HCT116 (cell line): ENCODE measurements around the gene CD9. TPM values are rescaled to one million over a fixed set of nuclear protein-coding genes. Genes with fewer than 3 reads are reported as not detected.

ENCODE experiments used
- ATAC-seq: fragments of 200-7000 bp; cut with Tn5 transposase; 2 replicates; pipeline ENCODE4 v1.9.1; 2020; ENCODE audit warnings: mild to moderate bottlenecking, moderate library complexity
- BruUV-seq: library from RNA; stranded (reverse); fragments of 400-500 nt; replicated peaks from 2 replicates; lab custom pipeline; 2021; lab: Mats Ljungman, UMichigan
- CTCF ChIA-PET: fragments of 300-600 bp; sonication (Branson Sonifier 250); formaldehyde crosslinking; loops from one replicate; lab custom pipeline; 2021; ENCODE audit warnings: antibody characterized with exemption; lab: Charles Lee
- POLR2A ChIA-PET: fragments of 300-600, 350-600 bp; sonication (Branson Sonifier 250); formaldehyde crosslinking; loops from one replicate; lab custom pipeline; 2021; ENCODE audit warnings: antibody characterized with exemption; lab: Charles Lee
- RAD21 ChIA-PET, 2 experiments: fragments of 300-600 bp; sonication (Branson Sonifier 250); formaldehyde crosslinking; loops; one replicate each; lab custom pipeline; 2023; ENCODE audit warnings: low total read pairs in 2 of 2; ENCODE audit not compliant: uncharacterized antibody in 2 of 2, unreplicated experiment in 2 of 2, low non-redundant PET in 1 of 2; lab: Charles Lee
- DNase-seq: peaks from one replicate; pipeline ENCODE4 v3.0.0-alpha.2; 2010; ENCODE audit warnings: low read depth, low spot score
- H2AFZ ChIP-seq: fragments of 200-600 bp; shearing (Covaris generic), sonication (generic); 2 replicates; pipeline ENCODE4 v1.6.1; 2017; ENCODE audit warnings: low read depth, mixed run types, mixed read lengths, antibody characterized with exemption, low read length; ENCODE audit not compliant: poor library complexity, severe bottlenecking
- H3K27ac ChIP-seq: 2 replicates; pipeline ENCODE4 v1.5.1; 2012; ENCODE audit warnings: low read depth, low read length
- H3K27me3 ChIP-seq: fragments of 200-600 bp; sonication (generic); 2 replicates; pipeline ENCODE4 v1.6.1; 2016; ENCODE audit warnings: mixed run types, low read length, mixed read lengths; ENCODE audit not compliant: insufficient read depth
- H3K36me3 ChIP-seq, 2 experiments: fragments of 200-500 bp in 1 of 2; fragments of 200-600 bp in 1 of 2; sonication (Bioruptor generic) in 1 of 2; sonication (generic) in 1 of 2; 2 replicates each; pipeline versions ENCODE4 v1.5.1 to v1.6.1; 2014 to 2016; ENCODE audit warnings: low read length in 2 of 2, inconsistent platforms in 1 of 2, mixed read lengths in 1 of 2, mixed run types in 1 of 2; ENCODE audit not compliant: insufficient read depth in 2 of 2, control insufficient read depth in 1 of 2
- H3K4me1 ChIP-seq, 2 experiments: fragments of 200-600 bp in 1 of 2; sonication (generic) in 1 of 2; 2 replicates each; pipeline versions ENCODE4 v1.5.1 to v1.6.1; 2012 to 2017; ENCODE audit warnings: low read length in 2 of 2, inconsistent platforms in 1 of 2, mild to moderate bottlenecking in 1 of 2, mixed read lengths in 1 of 2, mixed run types in 1 of 2, moderate library complexity in 1 of 2; ENCODE audit not compliant: insufficient read depth in 2 of 2, control insufficient read depth in 1 of 2
- H3K4me2 ChIP-seq: fragments of 200-600 bp; sonication (generic); 2 replicates; pipeline ENCODE4 v1.6.1; 2017; ENCODE audit warnings: mixed run types, low read length, mixed read lengths
- H3K4me3 ChIP-seq, 2 experiments: fragments of 200-600 bp in 1 of 2; sonication (generic) in 1 of 2; replicated peaks in 1 of 2; 2 replicates each; pipeline ENCODE4 v1.5.1; 2011 to 2016; ENCODE audit warnings: low read length in 2 of 2, control low read depth in 1 of 2, low read depth in 1 of 2, mild to moderate bottlenecking in 1 of 2, mixed read lengths in 1 of 2, mixed run types in 1 of 2
- H3K79me2 ChIP-seq: fragments of 200-600 bp; sonication (generic); 2 replicates; pipeline ENCODE4 v1.6.1; 2017; ENCODE audit warnings: mild to moderate bottlenecking, mixed run types, low read length, moderate library complexity, mixed read lengths; ENCODE audit not compliant: insufficient read depth
- H3K9ac ChIP-seq: fragments of 200-600 bp; sonication (generic); 2 replicates; pipeline ENCODE4 v1.6.1; 2016; ENCODE audit warnings: low read length, mixed read lengths
- H3K9me2 ChIP-seq: fragments of 200-600 bp; sonication (generic), shearing (Covaris generic); 2 replicates; pipeline ENCODE4 v1.6.1; 2017; ENCODE audit warnings: mixed run types, mild to moderate bottlenecking, moderate library complexity; ENCODE audit not compliant: insufficient read depth
- H3K9me3 ChIP-seq, 2 experiments: fragments of 200-500 bp in 1 of 2; fragments of 200-600 bp in 1 of 2; sonication (Bioruptor generic) in 1 of 2; sonication (generic) in 1 of 2; 2 replicates each; pipeline ENCODE4 v1.6.1; 2014 to 2017; ENCODE audit warnings: low read length in 2 of 2, mixed read lengths in 2 of 2, inconsistent platforms in 1 of 2, low read depth in 1 of 2, mild to moderate bottlenecking in 1 of 2, mixed run types in 1 of 2, moderate library complexity in 1 of 2; ENCODE audit not compliant: control insufficient read depth in 1 of 2, insufficient read depth in 1 of 2
- H4K20me1 ChIP-seq: fragments of 200-600 bp; sonication (generic), shearing (Covaris generic); 2 replicates; pipeline ENCODE4 v1.6.1; 2017; ENCODE audit warnings: mixed run types, mild to moderate bottlenecking, moderate library complexity; ENCODE audit not compliant: insufficient read depth
- CBX3 ChIP-seq: IDR thresholded peaks from 2 replicates; pipeline ENCODE4 v1.6.1; 2012; ENCODE audit warnings: low read depth
- CEBPB ChIP-seq: IDR thresholded peaks from 2 replicates; pipeline ENCODE4 v1.6.1; 2012; ENCODE audit warnings: low read depth
- EGR1 ChIP-seq: IDR thresholded peaks from 2 replicates; pipeline ENCODE4 v1.6.1; 2012; ENCODE audit warnings: low read depth
- ELF1 ChIP-seq: IDR thresholded peaks from 2 replicates; pipeline ENCODE4 v1.6.1; 2012; ENCODE audit warnings: low read depth, borderline replicate concordance
- EZH2phosphoT487 ChIP-seq: fragments of 200-600 bp; IDR thresholded peaks from 2 replicates; pipeline ENCODE4 v1.6.1; 2018; ENCODE audit warnings: antibody characterized with exemption, borderline replicate concordance
- FOSL1 ChIP-seq: IDR thresholded peaks from 2 replicates; pipeline ENCODE4 v1.6.1; 2012; ENCODE audit warnings: low read depth
- JUND ChIP-seq: IDR thresholded peaks from 2 replicates; pipeline ENCODE4 v1.6.1; 2012
- POLR2A ChIP-seq: IDR thresholded peaks from 2 replicates; pipeline ENCODE4 v1.7.0; 2011; ENCODE audit warnings: borderline replicate concordance; ENCODE audit not compliant: insufficient read depth, insufficient read length; ENCODE audit errors: extremely low read depth
- RAD21 ChIP-seq: IDR thresholded peaks from 2 replicates; pipeline ENCODE4 v1.6.1; 2012; ENCODE audit warnings: low read depth, mild to moderate bottlenecking
- SP1 ChIP-seq: IDR thresholded peaks from 2 replicates; pipeline ENCODE4 v1.6.1; 2012; ENCODE audit warnings: low read depth
- SRF ChIP-seq: IDR thresholded peaks from 2 replicates; pipeline ENCODE4 v1.6.1; 2012; ENCODE audit warnings: low read depth
- YY1 ChIP-seq: IDR thresholded peaks from 2 replicates; pipeline ENCODE4 v1.6.1; 2011; ENCODE audit warnings: low read length, low read depth, moderate library complexity, mild to moderate bottlenecking; ENCODE audit not compliant: insufficient replicate concordance; ENCODE audit errors: extremely low read depth
- ZFX ChIP-seq: fragments of 450-650 bp; IDR thresholded peaks from 2 replicates; pipeline ENCODE4 v1.6.1; 2017
- ZNF274 ChIP-seq: fragments of 200-500 bp; sonication (Bioruptor generic); IDR thresholded peaks from 2 replicates; pipeline ENCODE4 v1.6.1; 2014; ENCODE audit warnings: mild to moderate bottlenecking, low read depth, low read length, inconsistent platforms
- intact Hi-C: fragments of 100-400 bp; cut with micrococcal nuclease; formaldehyde crosslinking; loops from 2 replicates; pipeline ENCODE4 v1.10.0; 2022
- total RNA-seq: library from RNA; stranded (reverse); gene quantifications from one replicate; pipeline ENCODE4 v1.2.1, GENCODE V29; 2021; ENCODE audit not compliant: unreplicated experiment
- TF ChIP-seq, protein P1 (sequence below): IDR thresholded peaks from 2 replicates; pipeline ENCODE4 v1.6.1; 2012; ENCODE audit warnings: low read depth
- TF ChIP-seq, protein P2 (sequence below), 3 experiments: fragments of 200-600 bp in 1 of 3; sonication (generic) in 1 of 3; IDR thresholded peaks in 2 of 3; conservative IDR thresholded peaks in 1 of 3; 2 replicates each; pipeline ENCODE4 v1.5.1; 2012 to 2017; ENCODE audit warnings: low read depth in 2 of 3, low read length in 2 of 3, antibody characterized with exemption in 1 of 3, borderline replicate concordance in 1 of 3, control low read depth in 1 of 3, mild to moderate bottlenecking in 1 of 3, mixed read lengths in 1 of 3, mixed run types in 1 of 3, moderate library complexity in 1 of 3; ENCODE audit not compliant: insufficient read depth in 1 of 3
- TF ChIP-seq, protein P3 (sequence below): IDR thresholded peaks from 2 replicates; pipeline ENCODE4 v1.6.1; 2012
- TF ChIP-seq, protein P4 (sequence below): IDR thresholded peaks from 2 replicates; pipeline ENCODE4 v1.6.1; 2012

The CD9 gene
- total RNA-seq, 1 experiment from 2014 or later, result 182 TPM

DNA sequence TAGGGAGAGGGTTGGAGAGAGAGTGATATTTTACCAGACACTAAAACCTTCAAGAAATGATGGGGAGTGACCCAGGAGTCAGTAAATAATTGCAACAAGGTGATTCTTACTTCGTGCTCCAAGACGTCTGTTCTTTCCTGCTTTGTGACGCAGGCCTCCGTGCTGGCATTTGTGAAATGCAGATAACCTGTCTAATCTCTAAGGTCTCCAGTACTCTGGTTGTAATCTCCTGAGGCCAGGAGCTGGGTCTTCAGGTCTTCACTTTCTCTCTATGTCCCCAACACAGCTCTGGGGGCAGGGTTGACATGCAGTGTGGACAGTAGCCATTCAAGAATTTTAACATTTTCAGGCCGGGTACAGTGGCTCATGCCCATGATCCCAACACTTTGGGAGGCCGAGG is 53.1 kb downstream of the CD9 start (continued):
- TF ChIP-seq, protein P1, sequence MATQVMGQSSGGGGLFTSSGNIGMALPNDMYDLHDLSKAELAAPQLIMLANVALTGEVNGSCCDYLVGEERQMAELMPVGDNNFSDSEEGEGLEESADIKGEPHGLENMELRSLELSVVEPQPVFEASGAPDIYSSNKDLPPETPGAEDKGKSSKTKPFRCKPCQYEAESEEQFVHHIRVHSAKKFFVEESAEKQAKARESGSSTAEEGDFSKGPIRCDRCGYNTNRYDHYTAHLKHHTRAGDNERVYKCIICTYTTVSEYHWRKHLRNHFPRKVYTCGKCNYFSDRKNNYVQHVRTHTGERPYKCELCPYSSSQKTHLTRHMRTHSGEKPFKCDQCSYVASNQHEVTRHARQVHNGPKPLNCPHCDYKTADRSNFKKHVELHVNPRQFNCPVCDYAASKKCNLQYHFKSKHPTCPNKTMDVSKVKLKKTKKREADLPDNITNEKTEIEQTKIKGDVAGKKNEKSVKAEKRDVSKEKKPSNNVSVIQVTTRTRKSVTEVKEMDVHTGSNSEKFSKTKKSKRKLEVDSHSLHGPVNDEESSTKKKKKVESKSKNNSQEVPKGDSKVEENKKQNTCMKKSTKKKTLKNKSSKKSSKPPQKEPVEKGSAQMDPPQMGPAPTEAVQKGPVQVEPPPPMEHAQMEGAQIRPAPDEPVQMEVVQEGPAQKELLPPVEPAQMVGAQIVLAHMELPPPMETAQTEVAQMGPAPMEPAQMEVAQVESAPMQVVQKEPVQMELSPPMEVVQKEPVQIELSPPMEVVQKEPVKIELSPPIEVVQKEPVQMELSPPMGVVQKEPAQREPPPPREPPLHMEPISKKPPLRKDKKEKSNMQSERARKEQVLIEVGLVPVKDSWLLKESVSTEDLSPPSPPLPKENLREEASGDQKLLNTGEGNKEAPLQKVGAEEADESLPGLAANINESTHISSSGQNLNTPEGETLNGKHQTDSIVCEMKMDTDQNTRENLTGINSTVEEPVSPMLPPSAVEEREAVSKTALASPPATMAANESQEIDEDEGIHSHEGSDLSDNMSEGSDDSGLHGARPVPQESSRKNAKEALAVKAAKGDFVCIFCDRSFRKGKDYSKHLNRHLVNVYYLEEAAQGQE, result no peak

DNA sequence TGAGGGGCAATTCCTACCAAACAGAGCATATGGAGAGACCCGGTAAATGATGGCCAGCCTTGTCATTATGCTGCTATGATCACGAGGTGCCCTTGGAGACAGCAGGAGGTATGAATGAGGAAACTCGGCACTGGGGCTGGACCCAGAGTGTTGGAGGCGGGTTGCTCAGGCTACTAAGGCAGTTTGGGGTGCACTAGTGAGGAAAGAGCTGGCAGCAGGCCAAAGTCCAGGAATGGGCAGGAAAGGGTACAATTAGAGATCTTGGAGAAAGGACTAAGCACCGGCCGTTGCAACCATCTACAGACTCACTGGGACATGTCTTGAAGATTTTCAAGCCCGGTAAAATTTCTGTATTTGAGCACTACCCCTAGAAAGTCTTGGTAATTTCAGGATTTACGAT is 54.3 kb downstream of the CD9 start:
- intact Hi-C loops, result no loop called here
- Histone ChIP-seq H3K36me3 (no peaks in the 10 kb centered on the region), H3K27ac (no peak overlapping the region), H3K9me3 (0 out of 4 replicates have a peak, but pooled peaks cover 0 to 6% of the 10 kb centered on the region in 2 experiments), H2AFZ (no peak overlapping the region), H3K27me3 (no peaks in the 10 kb centered on the region), H4K20me1 (no peaks in the 10 kb centered on the region), H3K4me2 (no peak overlapping the region), H3K4me3 (no peak overlapping the region), H3K9me2 (no peaks in the 10 kb centered on the region), H3K9ac (no peak overlapping the region), H3K79me2 (no peaks in the 10 kb centered on the region), H3K4me1 (no peaks in the 10 kb centered on the region)
- ChIA-PET RAD21 (no interaction called here), POLR2A (no interaction called here), CTCF (no interaction called here)
- DNase-seq (no peak), ATAC-seq (no peak)
- no TSS peak for BruUV-seq
- no peak for TF ChIP-seq CBX3
- TF ChIP-seq, protein P1, result no peak
- no peak for TF ChIP-seq ZNF274
- TF ChIP-seq YY1, result no peak
- no peak for TF ChIP-seq EGR1
- no peak for TF ChIP-seq SP1
- TF ChIP-seq, protein P2, sequence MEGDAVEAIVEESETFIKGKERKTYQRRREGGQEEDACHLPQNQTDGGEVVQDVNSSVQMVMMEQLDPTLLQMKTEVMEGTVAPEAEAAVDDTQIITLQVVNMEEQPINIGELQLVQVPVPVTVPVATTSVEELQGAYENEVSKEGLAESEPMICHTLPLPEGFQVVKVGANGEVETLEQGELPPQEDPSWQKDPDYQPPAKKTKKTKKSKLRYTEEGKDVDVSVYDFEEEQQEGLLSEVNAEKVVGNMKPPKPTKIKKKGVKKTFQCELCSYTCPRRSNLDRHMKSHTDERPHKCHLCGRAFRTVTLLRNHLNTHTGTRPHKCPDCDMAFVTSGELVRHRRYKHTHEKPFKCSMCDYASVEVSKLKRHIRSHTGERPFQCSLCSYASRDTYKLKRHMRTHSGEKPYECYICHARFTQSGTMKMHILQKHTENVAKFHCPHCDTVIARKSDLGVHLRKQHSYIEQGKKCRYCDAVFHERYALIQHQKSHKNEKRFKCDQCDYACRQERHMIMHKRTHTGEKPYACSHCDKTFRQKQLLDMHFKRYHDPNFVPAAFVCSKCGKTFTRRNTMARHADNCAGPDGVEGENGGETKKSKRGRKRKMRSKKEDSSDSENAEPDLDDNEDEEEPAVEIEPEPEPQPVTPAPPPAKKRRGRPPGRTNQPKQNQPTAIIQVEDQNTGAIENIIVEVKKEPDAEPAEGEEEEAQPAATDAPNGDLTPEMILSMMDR (IDR thresholded peaks at IDR 0.05 in 2 of 3, conservative IDR thresholded peaks at IDR 0.05 in 1 of 3; ENCODE audit: borderline replicate concordance in 1 of 3, insufficient read depth in 1 of 3, low read depth in 2 of 3, low read length in 2 of 3), result no peak
- TF ChIP-seq CEBPB, result no peak
- TF ChIP-seq SRF, result no peak
- TF ChIP-seq ZFX, result no peak
- TF ChIP-seq, protein P3, sequence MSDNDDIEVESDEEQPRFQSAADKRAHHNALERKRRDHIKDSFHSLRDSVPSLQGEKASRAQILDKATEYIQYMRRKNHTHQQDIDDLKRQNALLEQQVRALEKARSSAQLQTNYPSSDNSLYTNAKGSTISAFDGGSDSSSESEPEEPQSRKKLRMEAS, result no peak
- TF ChIP-seq POLR2A, result no peak
- TF ChIP-seq FOSL1, result no peak
- no peak for TF ChIP-seq JUND
- TF ChIP-seq ELF1, result no peak
- TF ChIP-seq, protein P4, sequence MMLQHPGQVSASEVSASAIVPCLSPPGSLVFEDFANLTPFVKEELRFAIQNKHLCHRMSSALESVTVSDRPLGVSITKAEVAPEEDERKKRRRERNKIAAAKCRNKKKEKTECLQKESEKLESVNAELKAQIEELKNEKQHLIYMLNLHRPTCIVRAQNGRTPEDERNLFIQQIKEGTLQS, result no peak
- no peak for TF ChIP-seq EZH2phosphoT487
- TF ChIP-seq RAD21, result no peak
